ENCODE measurements around the gene PDGFB. TPM values are rescaled to one million over a fixed set of nuclear protein-coding genes. Genes with fewer than 3 reads are reported as not detected.
A peak's percentile ranks its signal among the peaks of the same experiment; 100 is the strongest.

Gene PDGFB
- total RNA-seq, 2 donors from 2014 or later = 21.9 to 22.0 TPM

- no peaks in the 10 kb centered on the region for H3K36me3 ChIP-seq
- H3K27ac ChIP-seq = no peak overlapping the region
- H3K9me3 ChIP-seq = no peaks in the 10 kb centered on the region
- no peaks in the 10 kb centered on the region for H3K27me3 ChIP-seq
- no peak overlapping the region for H3K4me3 ChIP-seq
- DNase-seq (ENCODE audit: low spot score) = no peak
- peaks cover 0 to 4% of the 10 kb centered on the region in 2 donors for H3K4me1 ChIP-seq
- no peak for TF ChIP-seq CTCF (IDR thresholded peaks at IDR 0.05)
These were observed 28.7 kb downstream of the PDGFB start for GRCh38 chr22:39216143-39216490.

DNA sequence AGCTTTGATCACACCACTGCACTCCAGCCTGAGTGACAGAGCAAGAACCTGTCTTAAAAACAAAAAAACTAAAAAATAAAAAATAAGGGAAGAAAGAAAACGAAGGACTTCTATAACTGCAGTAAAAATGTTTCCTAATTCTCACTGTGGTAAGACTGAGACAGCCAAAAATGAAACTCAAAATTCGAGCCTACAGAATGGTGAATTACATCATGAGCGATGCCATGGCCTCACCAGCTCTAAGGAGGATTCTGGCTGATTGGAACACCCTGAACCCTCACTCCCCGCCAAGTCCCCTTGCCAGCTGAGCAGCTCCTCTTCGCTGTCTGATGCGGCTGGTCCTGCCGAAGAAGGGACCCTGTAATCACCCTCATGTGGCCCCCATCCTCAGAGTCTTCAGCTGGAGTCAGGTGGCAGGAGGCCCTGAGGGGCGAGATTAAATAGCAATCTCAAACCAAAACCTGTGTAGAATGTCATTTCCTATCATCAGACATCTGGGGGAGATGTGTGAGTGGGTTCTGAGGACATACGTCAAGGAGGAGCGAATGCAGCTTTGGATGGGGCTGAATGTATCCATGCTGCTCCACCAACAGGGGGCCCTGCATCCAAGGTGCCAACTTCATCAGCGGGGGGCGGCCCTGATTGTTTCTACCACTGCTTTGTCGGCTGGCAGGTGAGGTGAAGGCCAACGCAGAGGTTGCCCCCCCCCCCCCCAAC lies 29.2 kb downstream of the PDGFB start:
- no peaks in the 10 kb centered on the region for H3K36me3 ChIP-seq
- H3K27me3 ChIP-seq = no peaks in the 10 kb centered on the region
- TF ChIP-seq CTCF (IDR thresholded peaks at IDR 0.05) = peak in 1 of 2 donors; percentile 48
- H3K4me1 ChIP-seq = no peaks in the 10 kb centered on the region
- no peak overlapping the region for H3K27ac ChIP-seq
- H3K9me3 ChIP-seq = no peaks in the 10 kb centered on the region
- no peak overlapping the region for H3K4me3 ChIP-seq
- DNase-seq (ENCODE audit: low spot score) = no peak

DNA sequence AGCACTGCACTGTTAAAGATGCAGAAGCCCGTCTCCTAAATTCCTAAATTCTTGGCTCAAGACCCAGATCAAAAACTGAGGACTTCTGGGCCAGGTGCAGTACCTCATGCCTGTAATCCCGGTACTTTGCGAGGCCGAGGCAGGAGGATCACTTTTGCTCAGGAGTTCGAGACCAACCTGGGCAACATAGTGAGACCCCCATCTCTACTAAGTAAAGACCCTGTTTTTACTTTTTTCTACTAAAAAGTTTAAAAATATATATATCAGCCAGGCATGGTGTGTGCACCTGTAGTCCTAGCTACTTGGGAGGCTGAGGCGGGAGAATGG lies 29.7 kb downstream of the PDGFB start:
- TF ChIP-seq CTCF (IDR thresholded peaks at IDR 0.05) = no peak
- DNase-seq (ENCODE audit: low spot score) = no peak
- no peak overlapping the region for H3K27ac ChIP-seq
- H3K4me3 ChIP-seq = no peak overlapping the region
- H3K36me3 ChIP-seq = no peaks in the 10 kb centered on the region
- H3K27me3 ChIP-seq = no peaks in the 10 kb centered on the region
- H3K4me1 ChIP-seq = no peaks in the 10 kb centered on the region
- no peaks in the 10 kb centered on the region for H3K9me3 ChIP-seq

GRCh38 chr22:39214383-39215069 lies 30.3 kb downstream of the PDGFB start:
- no peaks in the 10 kb centered on the region for H3K9me3 ChIP-seq
- no peak overlapping the region for H3K27ac ChIP-seq
- no peaks in the 10 kb centered on the region for H3K36me3 ChIP-seq
- TF ChIP-seq CTCF (IDR thresholded peaks at IDR 0.05) = no peak
- no peak for DNase-seq (ENCODE audit: low spot score)
- no peak overlapping the region for H3K4me3 ChIP-seq
- no peaks in the 10 kb centered on the region for H3K27me3 ChIP-seq
- no peaks in the 10 kb centered on the region for H3K4me1 ChIP-seq

- no peak overlapping the region for H3K27ac ChIP-seq
- no peaks in the 10 kb centered on the region for H3K4me1 ChIP-seq
- no peak overlapping the region for H3K4me3 ChIP-seq
- no peaks in the 10 kb centered on the region for H3K27me3 ChIP-seq
- DNase-seq (ENCODE audit: low spot score) = no peak
- no peak for TF ChIP-seq CTCF (IDR thresholded peaks at IDR 0.05)
- H3K9me3 ChIP-seq = no peaks in the 10 kb centered on the region
- no peaks in the 10 kb centered on the region for H3K36me3 ChIP-seq
These were observed 30.8 kb downstream of the PDGFB start for GRCh38 chr22:39214006-39214382.

Measured in right atrium auricular region (tissue), 2 donors.